Esophagus muscularis mucosa (tissue), 4 donors: ENCODE measurements around the gene CPEB4. TPM values are rescaled to one million over a fixed set of nuclear protein-coding genes. Genes with fewer than 3 reads are reported as not detected.

Source experiments
- DNase-seq: peaks from one replicate; pipeline ENCODE4 v3.0.0-alpha.2; 2017; ENCODE audit errors: extremely low spot score
- H3K27ac ChIP-seq, 4 donors: fragments of 200-600 bp; sonication (generic); replicated peaks in 1 of 4; 1 replicate in 3 of 4; 2 replicates in 1 of 4; pipeline ENCODE4 v1.5.1; 2016 to 2019; ENCODE audit warnings: mild to moderate bottlenecking in 1 of 4
- H3K27me3 ChIP-seq, 4 donors: fragments of 200-600 bp; sonication (generic); one replicate each; pipeline versions ENCODE4 v1.5.1 to v1.6.0; 2016 to 2019
- H3K36me3 ChIP-seq, 4 donors: fragments of 200-600 bp; sonication (generic); one replicate each; pipeline ENCODE4 v1.5.1; 2016 to 2019
- H3K4me1 ChIP-seq, 4 donors: fragments of 200-600 bp; sonication (generic); one replicate each; pipeline ENCODE4 v1.5.1; 2016 to 2019
- H3K4me3 ChIP-seq, 4 donors: fragments of 200-600 bp; sonication (generic); 1 replicate in 2 of 4; 2 replicates in 2 of 4; pipeline ENCODE4 v1.5.1; 2016 to 2019; ENCODE audit warnings: mild to moderate bottlenecking in 4 of 4, moderate library complexity in 1 of 4
- H3K9me3 ChIP-seq, 4 donors: fragments of 200-600 bp; sonication (generic); 1 replicate in 3 of 4; 2 replicates in 1 of 4; pipeline ENCODE4 v1.5.1; 2016 to 2019
- CTCF ChIP-seq, 3 experiments: fragments of 200-600 bp in 2 of 3; fragments of 450-650 bp in 1 of 3; sonication (generic) in 2 of 3; IDR thresholded peaks; one replicate each; pipeline ENCODE4 v1.5.1; 2017 to 2019; ENCODE audit warnings: antibody characterized with exemption in 3 of 3, mild to moderate bottlenecking in 2 of 3, moderate library complexity in 1 of 3
- EP300 ChIP-seq: sonication (generic); formaldehyde crosslinking; IDR thresholded peaks from one replicate; pipeline ENCODE4 v1.6.1; 2017; ENCODE audit warnings: antibody characterized with exemption
- POLR2A ChIP-seq: fragments of 450-650 bp; IDR thresholded peaks from one replicate; pipeline ENCODE4 v1.6.1; 2017; ENCODE audit warnings: antibody characterized with exemption, moderate library complexity, mild to moderate bottlenecking, low read depth
- POLR2AphosphoS5 ChIP-seq, 2 donors: sonication (generic); formaldehyde crosslinking; IDR thresholded peaks; one replicate each; pipeline ENCODE4 v1.6.1; 2017; ENCODE audit warnings: antibody characterized with exemption in 2 of 2
- WGBS: methylation state at CpG from one replicate; pipeline ENCODE4 v1.1.5; 2018; 5-methylcytosine and 5-hydroxymethylcytosine counted together
- intact Hi-C: fragments of 100-400 bp; cut with DNase I; formaldehyde crosslinking; loops from one replicate; pipeline ENCODE4 v1.15.1; 2023
- total RNA-seq, 4 donors: library from RNA; depleted of rRNA; stranded (reverse); fragments of >200 nt; gene quantifications; one replicate each; pipeline versions ENCODE4 v1.1.0 to v1.2.1, GENCODE V29; 2016

CPEB4 gene
- total RNA-seq, 4 donors from 2014 or later = 44.9 to 96.4 (median 54.4) TPM

- 71% methylated on average over 6 of the region's 6 CpGs for WGBS
- no peak for DNase-seq
- Histone ChIP-seq H3K4me1 (peaks cover 9 to 20% (median 16%) of the 10 kb centered on the region in 4 donors), H3K36me3 (peaks cover 0 to 9% (median 0%) of the 10 kb centered on the region in 4 donors), H3K4me3 (no peak overlapping the region), H3K9me3 (no peaks in the 10 kb centered on the region), H3K27ac (no peak overlapping the region), H3K27me3 (no peaks in the 10 kb centered on the region)
- intact Hi-C loops = loop anchor here (5.0 to 10.0 kb wide), 3 partner anchors 87 to 268 kb away; partner anchors contain the start of gene BOD1
- TF ChIP-seq POLR2AphosphoS5 (IDR thresholded peaks at IDR 0.05) (no peak), POLR2A (no peak), CTCF (IDR thresholded peaks at IDR 0.05) (no peak), EP300 (no peak)
Observed at GRCh38 chr5:173885475-173886010, 2.6 kb upstream of the CPEB4 start.

GRCh38 chr5:173886150-173886549 lies 2.0 kb upstream of the CPEB4 start:
- Histone ChIP-seq H3K27ac (no peak overlapping the region), H3K27me3 (no peaks in the 10 kb centered on the region), H3K36me3 (peaks cover 0 to 11% (median 0%) of the 10 kb centered on the region in 4 donors), H3K9me3 (no peaks in the 10 kb centered on the region), H3K4me3 (no peak overlapping the region), H3K4me1 (peaks cover 9 to 23% (median 18%) of the 10 kb centered on the region in 4 donors)
- TF ChIP-seq POLR2A (no peak), POLR2AphosphoS5 (IDR thresholded peaks at IDR 0.05) (no peak), EP300 (no peak), CTCF (IDR thresholded peaks at IDR 0.05) (no peak)
- intact Hi-C loops = loop anchor here (5.0 to 10.0 kb wide), 3 partner anchors 86 to 269 kb away; partner anchors contain the start of gene BOD1
- WGBS = 100% methylated on average over 2 of the region's 2 CpGs
- no peak for DNase-seq

- WGBS = 0% methylated on average over 37 of the region's 37 CpGs
- peaks cover 0 to 11% (median 0%) of the 10 kb centered on the region in 4 donors for H3K36me3 ChIP-seq
- intact Hi-C loops = loop anchor here (1.0 to 10.0 kb wide), 4 partner anchors 35 to 271 kb away; partner anchors contain the start of gene BOD1
- H3K9me3 ChIP-seq = no peaks in the 10 kb centered on the region
- peaks cover 9 to 47% (median 40%) of the 10 kb centered on the region in 4 donors for H3K4me1 ChIP-seq
- H3K4me3 ChIP-seq = peak overlapping the region; percentile 66 to 92 (median 86)
- H3K27me3 ChIP-seq = no peaks in the 10 kb centered on the region
- peak overlapping the region; percentile 82 to 95 (median 88) for H3K27ac ChIP-seq
- no peak for TF ChIP-seq CTCF (IDR thresholded peaks at IDR 0.05)
- no peak for TF ChIP-seq POLR2AphosphoS5 (IDR thresholded peaks at IDR 0.05)
- TF ChIP-seq POLR2A = no peak
- no peak for TF ChIP-seq EP300
- DNase-seq = no peak
Observed at GRCh38 chr5:173888473-173889131, 453 bp downstream of the CPEB4 start.

GRCh38 chr5:173890195-173890991 lies 2.2 kb downstream of the CPEB4 start:
- DNase-seq = no peak
- Histone ChIP-seq H3K27me3 (no peaks in the 10 kb centered on the region), H3K4me3 (peak overlapping the region; percentile 66 to 92 (median 86)), H3K27ac (peak overlapping the region; percentile 82 to 95 (median 88)), H3K36me3 (peaks cover 0 to 16% (median 0%) of the 10 kb centered on the region in 4 donors), H3K4me1 (peaks cover 4 to 65% (median 58%) of the 10 kb centered on the region in 4 donors), H3K9me3 (no peaks in the 10 kb centered on the region)
- WGBS = 35% methylated on average over 14 of the region's 19 CpGs
- TF ChIP-seq POLR2AphosphoS5 (IDR thresholded peaks at IDR 0.05) (peak; percentile 15 to 42), EP300 (no peak)
- intact Hi-C loops = no loop called here
